H1 (cell line): Measurements from ENCODE around the gene GNAQ. TPM values are rescaled to one million over a fixed set of nuclear protein-coding genes. Genes with fewer than 3 reads are reported as not detected.

Source experiments
- BRCA1 ChIP-seq: IDR thresholded peaks from 2 replicates; pipeline ENCODE4 v1.6.1; 2012; ENCODE audit warnings: low read depth, low read length, improper control_type of control experiment
- CTBP2 ChIP-seq: IDR thresholded peaks from 2 replicates; pipeline ENCODE4 v1.7.0; 2011; ENCODE audit warnings: borderline replicate concordance, mild to moderate bottlenecking, moderate library complexity, mixed read lengths, low read length; ENCODE audit not compliant: insufficient read depth, insufficient read length
- E2F6 ChIP-seq: IDR thresholded peaks from 2 replicates; pipeline ENCODE4 v1.6.1; 2012; ENCODE audit warnings: inconsistent platforms
- JUND ChIP-seq: IDR thresholded peaks from 2 replicates; pipeline ENCODE4 v1.6.1; 2011; ENCODE audit warnings: mild to moderate bottlenecking, improper control_type of control experiment, low read length
- RXRA ChIP-seq: IDR thresholded peaks from 2 replicates; pipeline ENCODE4 v1.6.1; 2011; ENCODE audit warnings: low read depth, mild to moderate bottlenecking, low read length, moderate library complexity; ENCODE audit not compliant: insufficient read depth
- TEAD4 ChIP-seq: IDR thresholded peaks from 2 replicates; pipeline ENCODE4 v1.6.1; 2012; ENCODE audit warnings: low read depth, low read length, inconsistent platforms, mixed read lengths
- YY1 ChIP-seq: IDR thresholded peaks from 2 replicates; pipeline ENCODE4 v1.6.1; 2011; ENCODE audit warnings: low read depth, mild to moderate bottlenecking, low read length
- polyA plus RNA-seq, 7 experiments: library from polyadenylated mRNA; depleted of rRNA in 3 of 7; stranded (reverse) in 5 of 7; unstranded in 2 of 7; fragments of >200 nt in 5 of 7; fragments of 200-250 nt in 2 of 7; gene quantifications; 1 replicate in 5 of 7; 2 replicates in 1 of 7; 4 replicates in 1 of 7; pipeline versions ENCODE4 v1.2.1 to v1.2.3, GENCODE V29; 2011 to 2013; ENCODE audit warnings: missing spikeins in 2 of 7, mixed read lengths in 2 of 7
- total RNA-seq: library from RNA; stranded (reverse); fragmentation: NEBNext Ultra II Directional; extraction: Animal tissue kit (Norgen Biotek cat#: 25700); gene quantifications from 2 replicates; pipeline ENCODE4 v1.2.1, GENCODE V29; 2021
- TF ChIP-seq, protein P1 (sequence below): IDR thresholded peaks from 2 replicates; pipeline ENCODE4 v1.6.1; 2012; ENCODE audit warnings: inconsistent platforms

The GNAQ gene
- total and polyA plus RNA-seq, 2 of the 8 experiments (the other 6 are each of a cell fraction or from before 2014, with no cell fraction given) = 22.8 to 63.8 TPM

- TF ChIP-seq E2F6 = no peak
- TF ChIP-seq, protein P1, sequence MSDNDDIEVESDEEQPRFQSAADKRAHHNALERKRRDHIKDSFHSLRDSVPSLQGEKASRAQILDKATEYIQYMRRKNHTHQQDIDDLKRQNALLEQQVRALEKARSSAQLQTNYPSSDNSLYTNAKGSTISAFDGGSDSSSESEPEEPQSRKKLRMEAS = no peak
- no peak for TF ChIP-seq RXRA
- TF ChIP-seq CTBP2 = no peak
- no peak for TF ChIP-seq YY1
- no peak for TF ChIP-seq BRCA1
- TF ChIP-seq JUND = no peak
- no peak for TF ChIP-seq TEAD4
These were observed 259.0 kb downstream of the GNAQ start (continued) for GRCh38 chr9:77772646-77773045.
